Stimulated activated CD4-positive, alpha-beta T cell treated with anti-CD3 and anti-CD28 coated beads, TNF-alpha, amount 100 ng/mL, for 24 hours (primary cell): ENCODE data around the gene MERTK.

ENCODE experiments used
- DNase-seq, 3 experiments: peaks; one replicate each; pipeline ENCODE4 v3.0.0-alpha.2; 2020; ENCODE audit warnings: low read depth in 3 of 3

Gene MERTK

DNA sequence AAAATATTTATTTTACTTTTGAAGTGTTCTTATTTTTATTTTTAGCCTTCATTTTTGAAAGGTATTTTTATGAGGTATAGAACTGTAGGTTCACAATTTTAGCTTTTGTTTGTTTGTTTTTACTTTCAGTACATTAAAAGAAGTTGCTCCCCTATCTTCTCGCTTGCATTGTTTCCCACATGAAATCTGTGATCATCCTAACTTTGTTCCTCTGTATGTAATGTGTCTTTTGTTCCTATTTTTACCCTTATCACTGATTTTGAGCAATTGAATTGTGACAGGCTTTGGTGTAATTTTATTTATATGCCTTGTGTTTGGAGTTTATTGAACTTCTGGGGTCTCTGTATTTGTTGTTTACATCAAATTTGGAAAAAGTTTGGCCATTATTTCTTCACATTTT lies 78.8 kb downstream of the MERTK start:
- no peak for DNase-seq

DNA sequence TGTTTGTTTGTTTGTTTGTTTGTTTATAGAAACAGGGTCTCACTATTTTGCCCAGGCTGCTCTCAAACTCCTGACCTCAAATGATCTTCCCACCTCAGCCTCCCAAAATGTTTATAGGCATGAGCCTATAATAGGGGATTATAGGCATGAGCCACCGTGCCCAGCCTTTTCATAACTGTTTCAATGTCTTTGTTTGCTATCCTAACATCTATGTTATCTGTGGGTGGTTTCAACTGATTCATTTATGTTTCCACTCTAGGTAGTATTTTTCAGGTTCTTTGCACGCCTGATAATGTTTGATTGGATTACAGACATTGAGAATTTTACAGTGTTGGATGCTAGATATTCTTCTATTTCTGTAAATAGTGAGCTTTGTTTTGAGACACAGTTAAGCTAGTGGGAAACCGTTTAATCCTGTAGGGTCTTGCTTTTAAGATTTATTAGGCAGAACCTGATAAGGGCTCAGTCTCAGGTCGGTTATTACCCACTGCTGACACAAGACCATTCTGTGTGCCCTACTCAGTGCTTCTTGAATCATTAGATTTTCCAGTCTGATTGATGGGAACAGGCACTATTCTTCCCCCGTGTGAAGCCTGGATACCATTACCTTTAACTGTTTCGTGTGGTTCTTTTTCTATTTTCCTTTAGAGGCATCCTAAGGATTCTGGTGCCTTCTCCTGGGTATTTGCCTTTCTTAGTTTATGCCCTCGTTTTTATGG lies 80.2 kb downstream of the MERTK start:
- no peak for DNase-seq

- no peak for DNase-seq
These were observed 83.3 kb downstream of the MERTK start for GRCh38 chr2:111981666-111982065.

DNA sequence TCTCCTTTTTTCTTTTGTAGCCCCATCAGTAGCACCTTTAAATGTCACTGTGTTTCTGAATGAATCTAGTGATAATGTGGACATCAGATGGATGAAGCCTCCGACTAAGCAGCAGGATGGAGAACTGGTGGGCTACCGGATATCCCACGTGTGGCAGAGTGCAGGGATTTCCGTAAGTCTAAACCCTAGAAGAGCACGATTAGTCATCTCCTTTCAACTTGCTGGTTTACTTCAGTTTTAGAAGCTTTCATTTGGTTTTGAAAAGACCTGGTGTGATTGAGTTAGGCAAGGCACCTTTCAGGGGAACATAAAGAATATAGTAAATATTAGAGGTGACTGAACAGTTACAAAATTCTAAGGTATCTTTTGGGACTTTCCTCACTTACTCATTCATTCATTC lies 84.4 kb downstream of the MERTK start:
- no peak for DNase-seq

- no peak for DNase-seq
These were observed 85.2 kb downstream of the MERTK start for GRCh38 chr2:111983478-111984212.

GRCh38 chr2:111984213-111984604 lies 85.8 kb downstream of the MERTK start:
- no peak for DNase-seq

GRCh38 chr2:111985514-111985913 lies 87.1 kb downstream of the MERTK start:
- no peak for DNase-seq

- no peak for DNase-seq
These were observed 87.9 kb downstream of the MERTK start for GRCh38 chr2:111986116-111986900.

DNA sequence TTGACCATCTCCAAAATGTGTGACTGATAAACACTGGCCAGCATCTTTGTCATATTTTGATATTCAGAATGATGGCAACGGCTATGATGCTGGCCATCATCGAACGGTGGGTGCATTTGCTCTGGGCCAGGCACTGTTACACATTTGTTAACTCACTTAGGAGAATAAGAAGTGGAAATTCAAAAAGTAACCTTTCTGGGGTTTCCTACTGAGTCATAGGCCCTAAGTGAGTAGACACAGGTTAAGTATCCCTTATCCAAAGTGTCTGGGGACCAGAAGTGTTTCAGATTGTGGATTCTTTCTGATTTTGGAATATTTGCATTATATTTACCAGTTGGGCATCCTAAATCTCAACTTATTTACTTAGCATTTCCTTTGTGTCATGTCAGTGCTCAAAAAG lies 92.0 kb downstream of the MERTK start:
- no peak for DNase-seq

DNA sequence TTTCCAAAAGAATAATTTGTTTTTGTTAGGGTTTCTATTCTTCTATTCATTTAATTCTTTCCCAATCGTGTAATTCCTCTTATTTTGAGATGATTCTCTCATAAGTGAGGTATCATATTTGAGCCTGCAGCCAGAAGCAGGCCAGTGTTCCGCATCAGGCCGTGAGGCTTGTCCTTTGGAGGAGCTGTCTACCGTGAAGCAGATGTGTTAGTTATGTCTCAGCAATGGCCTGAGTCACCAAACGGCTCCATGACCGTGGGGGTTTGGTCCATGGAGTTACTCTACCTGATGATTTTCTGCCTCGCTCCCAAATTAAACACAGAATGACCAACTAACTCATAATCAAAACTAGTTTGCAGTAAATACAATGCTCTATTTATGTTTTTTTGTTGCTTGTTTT lies 92.4 kb downstream of the MERTK start:
- no peak for DNase-seq

GRCh38 chr2:111994042-111994441 lies 95.6 kb downstream of the MERTK start:
- no peak for DNase-seq

DNA sequence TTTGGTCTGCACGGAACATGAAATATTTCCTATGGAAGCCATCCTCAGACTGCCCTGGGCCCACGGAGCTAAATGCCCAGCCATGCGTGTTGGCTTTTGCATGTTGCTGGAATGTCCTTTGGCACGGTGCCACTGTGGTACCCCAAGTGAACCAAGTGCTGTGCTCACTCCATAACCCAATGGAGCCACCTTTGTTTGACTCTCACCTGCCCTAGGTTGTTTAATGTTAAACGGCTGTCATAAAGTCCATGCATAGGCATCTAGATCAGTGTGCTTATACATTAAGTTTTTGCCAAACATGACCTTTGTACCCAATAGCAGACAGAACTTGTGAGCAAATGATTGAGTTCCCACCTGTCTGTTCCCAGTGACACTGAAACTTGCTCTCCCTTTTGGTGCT lies 96.7 kb downstream of the MERTK start:
- no peak for DNase-seq

DNA sequence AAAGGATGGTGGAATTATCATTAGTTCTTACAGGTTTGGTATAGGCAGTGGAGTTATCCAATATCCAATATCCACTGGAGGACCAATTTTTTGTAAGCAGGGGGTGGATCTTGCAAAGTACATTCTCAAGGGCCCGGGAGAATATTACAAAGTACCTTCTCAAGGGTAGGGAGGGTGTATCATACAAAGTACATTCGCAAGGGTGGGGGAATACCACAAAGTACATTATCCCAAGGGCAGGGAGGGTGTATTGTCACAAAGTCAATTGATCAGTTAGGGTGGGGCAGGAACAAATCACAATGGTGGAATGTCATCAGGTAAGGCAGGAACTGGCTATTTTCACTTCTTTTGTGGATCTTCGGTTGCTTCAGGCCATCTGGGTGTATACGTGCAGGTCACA lies 101.4 kb downstream of the MERTK start:
- DNase-seq: no peak

DNA sequence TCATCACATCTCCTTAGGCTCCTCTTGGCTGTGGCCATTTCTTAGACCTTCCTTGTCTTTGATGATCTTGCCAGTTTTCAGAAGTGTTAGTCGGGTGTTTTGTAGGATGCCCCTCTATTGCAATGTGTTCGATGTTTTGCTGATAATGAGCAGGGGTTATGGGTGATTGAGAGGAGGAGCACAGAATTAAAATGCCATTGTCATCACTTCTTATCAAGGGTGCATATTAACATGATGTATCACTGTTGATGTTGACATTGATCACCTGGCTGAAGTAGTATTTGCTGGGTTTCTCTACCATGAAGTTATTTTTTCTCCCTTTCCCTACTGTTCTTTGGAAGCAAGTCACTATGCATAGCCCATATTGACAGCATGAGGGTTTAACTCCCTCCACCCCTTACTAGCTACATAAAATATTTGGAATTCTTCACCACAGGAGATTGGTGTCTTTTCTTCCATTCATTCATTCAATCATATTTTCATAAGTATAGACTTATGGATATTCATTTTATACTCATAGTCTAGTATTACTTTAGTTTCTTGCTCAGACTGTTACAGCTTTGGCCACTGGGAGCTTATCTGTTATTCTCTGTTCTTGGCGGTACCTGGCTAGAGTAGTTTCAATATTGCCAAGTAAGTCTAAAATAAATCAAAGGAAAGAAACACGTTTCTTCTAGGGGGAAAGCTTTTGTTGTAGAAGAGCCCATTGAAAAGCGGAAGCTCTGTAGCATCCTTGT lies 102.2 kb downstream of the MERTK start:
- no peak for DNase-seq

DNA sequence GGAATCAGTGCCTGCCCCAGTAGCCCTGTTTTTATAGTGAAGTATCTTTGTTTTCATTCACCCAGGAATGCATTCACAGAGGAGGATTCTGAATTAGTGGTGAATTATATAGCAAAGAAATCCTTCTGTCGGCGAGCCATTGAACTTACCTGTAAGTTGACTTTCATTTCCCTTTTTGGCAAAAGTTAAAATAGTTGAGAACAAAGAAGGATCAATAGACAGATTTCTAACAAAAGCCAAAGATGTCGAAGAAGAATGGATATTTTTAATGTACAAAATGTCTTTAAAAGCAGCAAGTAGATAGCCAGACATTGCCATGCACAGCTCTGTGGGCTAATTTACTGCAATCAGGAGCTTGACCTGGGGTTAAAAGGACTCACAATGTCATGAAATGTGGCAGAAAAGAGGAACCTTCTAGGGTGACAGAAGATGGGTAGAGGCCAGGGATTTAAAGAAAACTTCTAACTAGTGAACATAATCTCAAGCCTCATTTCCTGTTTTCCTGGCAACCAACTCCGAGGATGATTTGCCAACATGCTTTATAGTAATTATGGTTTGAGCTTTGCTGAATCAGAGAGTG lies 102.8 kb downstream of the MERTK start:
- no peak for DNase-seq

- no peak for DNase-seq
These were observed 103.5 kb downstream of the MERTK start for GRCh38 chr2:112001942-112002341.

- no peak for DNase-seq
These were observed 105.3 kb downstream of the MERTK start for GRCh38 chr2:112003576-112004252.

DNA sequence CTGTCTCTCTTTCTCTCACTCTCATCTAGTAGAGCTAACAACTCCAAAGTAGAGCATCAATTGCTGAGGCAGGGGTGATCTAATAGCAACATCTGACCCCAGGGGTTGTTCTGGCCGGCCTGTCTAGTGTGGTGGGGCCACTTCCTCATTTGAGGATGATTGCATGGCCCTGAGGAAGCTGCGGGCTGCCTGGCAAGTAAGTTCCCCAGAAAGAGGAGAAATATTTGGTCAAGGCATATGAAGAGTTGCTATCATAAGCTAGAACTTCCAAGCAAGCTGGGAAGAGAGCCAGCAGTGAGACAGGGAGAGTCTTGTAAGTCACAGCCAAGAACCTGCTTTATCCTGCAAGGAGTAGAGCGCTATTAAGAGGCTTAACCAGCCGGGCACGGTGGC lies 105.8 kb downstream of the MERTK start:
- DNase-seq: no peak

DNA sequence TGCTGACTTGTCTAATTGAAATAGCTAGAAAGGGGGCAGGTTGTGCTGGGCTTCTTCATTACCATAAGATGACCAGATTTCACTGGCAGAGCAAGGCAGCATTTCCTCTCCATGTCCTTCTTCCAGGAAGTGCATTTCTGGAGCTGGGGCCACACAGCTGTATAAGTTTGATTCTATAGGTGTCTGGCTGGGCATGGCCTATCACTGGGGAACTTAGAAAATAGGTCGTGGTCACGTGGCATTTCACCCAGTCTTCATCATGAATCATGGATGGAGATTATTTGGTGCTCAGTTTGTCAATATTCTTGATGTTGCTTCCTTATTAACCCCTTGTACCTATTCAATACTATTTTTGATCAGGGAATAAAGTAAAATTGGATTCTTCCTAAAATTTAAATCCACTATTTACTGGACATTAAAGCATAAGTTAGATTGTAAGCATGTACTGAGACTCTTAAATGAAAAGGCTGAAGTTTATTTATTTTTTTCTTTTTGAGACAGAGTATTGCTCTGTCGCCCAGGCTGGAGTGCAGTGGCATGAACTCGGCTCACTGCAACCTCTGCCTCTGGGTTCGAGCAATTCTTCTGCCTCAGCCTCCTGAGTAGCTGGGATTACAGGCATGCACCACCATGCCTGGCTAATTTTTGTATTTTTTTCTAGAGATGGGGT lies 107.1 kb downstream of the MERTK start:
- no peak for DNase-seq

GRCh38 chr2:112006076-112006410 lies 107.6 kb downstream of the MERTK start:
- DNase-seq: no peak

DNA sequence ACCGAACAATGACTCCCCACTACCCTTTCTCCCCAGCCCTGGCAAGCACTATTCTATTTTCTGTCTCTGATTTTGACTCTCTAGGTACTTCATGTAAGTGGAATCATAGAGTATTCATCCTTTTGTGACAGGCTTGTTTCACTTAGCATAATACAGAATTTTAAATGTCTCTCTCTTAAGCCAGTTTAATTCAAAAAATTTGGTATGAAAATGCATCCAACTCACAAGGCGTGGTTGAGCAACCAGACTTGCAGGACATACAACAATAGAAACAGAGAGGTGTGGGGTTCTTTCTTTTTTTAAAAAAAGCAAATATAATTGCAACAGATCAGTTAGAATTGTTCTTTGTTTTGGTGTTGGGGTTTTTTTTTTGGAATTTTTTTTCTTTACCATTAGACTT lies 109.1 kb downstream of the MERTK start:
- DNase-seq: no peak
